HFFc6 (cell line): ENCODE results near the gene P2RX4. TPM values are rescaled to one million over a fixed set of nuclear protein-coding genes. Genes with fewer than 3 reads are reported as not detected.

ENCODE experiments used
- DNase-seq: peaks from one replicate; pipeline ENCODE4 v3.0.0-alpha.2; 2018
- H3K27ac Mint-ChIP-seq: 2 replicates; pipeline ENCODE4 v1.8.0; 2020; ENCODE audit warnings: mild to moderate bottlenecking, mixed read lengths
- H3K27me3 Mint-ChIP-seq: 2 replicates; pipeline ENCODE4 v1.8.0; 2021; ENCODE audit warnings: mild to moderate bottlenecking, moderate library complexity, mixed read lengths; ENCODE audit not compliant: insufficient read depth
- H3K36me3 Mint-ChIP-seq: 2 replicates; pipeline ENCODE4 v1.8.0; 2021; ENCODE audit warnings: low read depth, mixed read lengths
- H3K4me1 Mint-ChIP-seq: 2 replicates; pipeline ENCODE4 v1.8.0; 2020; ENCODE audit warnings: low read depth, mixed read lengths
- H3K4me3 Mint-ChIP-seq: 2 replicates; pipeline ENCODE4 v1.8.0; 2020; ENCODE audit warnings: mild to moderate bottlenecking, moderate library complexity, mixed read lengths
- H3K9me3 Mint-ChIP-seq: 2 replicates; pipeline ENCODE4 v1.8.0; 2020; ENCODE audit warnings: mild to moderate bottlenecking, mixed read lengths
- total RNA-seq, 6 experiments: library from RNA; stranded (reverse); fragmentation: NEBNext Ultra II Directional; extraction: Animal tissue kit (Norgen Biotek cat#: 25700); gene quantifications; 2 replicates in 1 of 6; 3 replicates in 5 of 6; pipeline ENCODE4 v1.2.3, GENCODE V29; 2021
- TF ChIP-seq, protein P1 (sequence below): fragments of 200-600 bp; sonication (generic); IDR thresholded peaks from 2 replicates; pipeline ENCODE4 v1.5.0; 2021; ENCODE audit warnings: antibody characterized with exemption, mild to moderate bottlenecking

Gene P2RX4
- total RNA-seq, 6 experiments from 2014 or later = 7.7 to 13.0 (median 9.6) TPM

- Mint-ChIP-seq H3K27me3 (peaks cover 2% of the 10 kb centered on the region; the same call in 1 of the 2 replicates), H3K27ac (no peak overlapping the region), H3K36me3 (peaks cover 10% of the 10 kb centered on the region), H3K4me3 (no peak overlapping the region), H3K9me3 (no peaks in the 10 kb centered on the region), H3K4me1 (no peaks in the 10 kb centered on the region)
- TF ChIP-seq, protein P1, sequence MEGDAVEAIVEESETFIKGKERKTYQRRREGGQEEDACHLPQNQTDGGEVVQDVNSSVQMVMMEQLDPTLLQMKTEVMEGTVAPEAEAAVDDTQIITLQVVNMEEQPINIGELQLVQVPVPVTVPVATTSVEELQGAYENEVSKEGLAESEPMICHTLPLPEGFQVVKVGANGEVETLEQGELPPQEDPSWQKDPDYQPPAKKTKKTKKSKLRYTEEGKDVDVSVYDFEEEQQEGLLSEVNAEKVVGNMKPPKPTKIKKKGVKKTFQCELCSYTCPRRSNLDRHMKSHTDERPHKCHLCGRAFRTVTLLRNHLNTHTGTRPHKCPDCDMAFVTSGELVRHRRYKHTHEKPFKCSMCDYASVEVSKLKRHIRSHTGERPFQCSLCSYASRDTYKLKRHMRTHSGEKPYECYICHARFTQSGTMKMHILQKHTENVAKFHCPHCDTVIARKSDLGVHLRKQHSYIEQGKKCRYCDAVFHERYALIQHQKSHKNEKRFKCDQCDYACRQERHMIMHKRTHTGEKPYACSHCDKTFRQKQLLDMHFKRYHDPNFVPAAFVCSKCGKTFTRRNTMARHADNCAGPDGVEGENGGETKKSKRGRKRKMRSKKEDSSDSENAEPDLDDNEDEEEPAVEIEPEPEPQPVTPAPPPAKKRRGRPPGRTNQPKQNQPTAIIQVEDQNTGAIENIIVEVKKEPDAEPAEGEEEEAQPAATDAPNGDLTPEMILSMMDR = no peak
- no peak for DNase-seq
Measured at GRCh38 chr12:121239351-121240061, 29.6 kb downstream of the P2RX4 start.

GRCh38 chr12:121240062-121240420 is 30.1 kb downstream of the P2RX4 start:
- TF ChIP-seq, protein P1 = no peak
- DNase-seq = no peak
- H3K4me1 Mint-ChIP-seq = no peaks in the 10 kb centered on the region
- peaks cover 10% of the 10 kb centered on the region for H3K36me3 Mint-ChIP-seq
- H3K9me3 Mint-ChIP-seq = no peaks in the 10 kb centered on the region
- H3K27ac Mint-ChIP-seq = no peak overlapping the region
- H3K27me3 Mint-ChIP-seq = peaks cover 2% of the 10 kb centered on the region; the same call in 1 of the 2 replicates
- H3K4me3 Mint-ChIP-seq = no peak overlapping the region

DNA sequence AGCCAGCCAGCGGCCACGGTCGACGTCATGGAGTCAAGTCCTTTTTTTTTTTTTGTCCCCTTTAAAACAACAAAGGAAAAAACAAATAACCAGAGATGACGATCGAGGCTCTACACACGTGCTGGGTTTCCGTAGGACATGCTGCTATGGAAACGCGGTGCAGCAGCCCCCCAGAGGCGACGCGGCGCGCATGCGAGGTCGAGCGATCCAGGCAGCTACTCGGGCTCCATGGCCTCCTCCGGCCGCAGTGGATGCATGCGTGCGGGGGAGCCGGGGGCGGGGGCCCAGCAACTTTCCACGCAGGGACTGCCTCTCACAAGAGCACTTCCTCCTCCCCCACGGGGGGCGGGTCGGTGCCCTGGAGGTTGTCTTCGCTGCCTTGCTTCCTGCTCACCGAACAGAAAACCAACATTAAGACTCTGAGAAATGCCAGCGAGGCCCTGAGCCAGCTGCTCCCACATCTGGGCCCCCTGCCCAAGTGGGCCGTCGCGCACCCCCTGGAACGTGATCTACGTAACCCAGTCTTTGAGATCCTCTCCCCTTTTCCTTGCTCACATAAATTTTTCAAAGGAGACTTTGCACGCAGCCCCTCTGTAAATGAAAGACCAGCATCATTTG is 30.7 kb downstream of the P2RX4 start:
- Mint-ChIP-seq H3K36me3 (peaks cover 10% of the 10 kb centered on the region), H3K4me1 (no peaks in the 10 kb centered on the region)

GRCh38 chr12:121241156-121241970 is 31.4 kb downstream of the P2RX4 start:
- Mint-ChIP-seq H3K9me3 (no peaks in the 10 kb centered on the region), H3K27me3 (peaks cover 2% of the 10 kb centered on the region; the same call in 1 of the 2 replicates), H3K4me3 (no peak overlapping the region), H3K36me3 (peaks cover 10% of the 10 kb centered on the region), H3K4me1 (no peaks in the 10 kb centered on the region), H3K27ac (no peak overlapping the region)
- TF ChIP-seq, protein P1 = no peak
- no peak for DNase-seq

More for the DNA sequence above, 30.7 kb downstream of the P2RX4 start:
- TF ChIP-seq, protein P1 = no peak
- DNase-seq = no peak
- Mint-ChIP-seq H3K9me3 (no peaks in the 10 kb centered on the region), H3K4me3 (no peak overlapping the region), H3K27me3 (peaks cover 2% of the 10 kb centered on the region; the same call in 1 of the 2 replicates), H3K27ac (no peak overlapping the region)

DNA sequence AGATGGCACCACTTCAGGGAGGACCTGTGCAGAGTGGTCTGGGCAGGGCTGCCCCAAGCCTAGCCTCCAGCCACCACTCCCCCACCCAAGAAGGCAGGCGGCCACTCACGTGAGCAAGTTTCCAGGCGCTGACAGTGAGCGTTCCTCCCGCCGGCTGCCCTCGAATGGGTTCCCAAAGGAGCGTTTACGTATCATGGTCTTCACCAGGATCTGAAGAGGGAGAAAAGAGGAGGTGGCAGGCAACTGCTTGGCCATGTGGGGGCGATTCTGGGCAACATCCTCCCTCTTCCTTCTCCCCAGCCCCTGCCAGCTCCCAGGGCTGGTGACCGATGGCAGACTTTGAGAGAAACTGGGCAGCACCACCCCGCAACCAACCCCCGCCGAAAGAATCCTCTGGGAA is 35.1 kb downstream of the P2RX4 start:
- DNase-seq = no peak
- TF ChIP-seq, protein P1 = no peak
- Mint-ChIP-seq H3K4me3 (no peak overlapping the region), H3K4me1 (no peaks in the 10 kb centered on the region), H3K9me3 (no peaks in the 10 kb centered on the region), H3K36me3 (peaks cover 15% of the 10 kb centered on the region), H3K27ac (no peak overlapping the region), H3K27me3 (peaks cover 5% of the 10 kb centered on the region)
